ENCODE data around the gene SETBP1. TPM values are rescaled to one million over a fixed set of nuclear protein-coding genes. Genes with fewer than 3 reads are reported as not detected.

The SETBP1 gene
- total RNA-seq, 1 donor from 2014 or later: 72.8 TPM

- Mint-ChIP-seq H3K27me3 (no peaks in the 10 kb centered on the region), H3K9me3 (no peaks in the 10 kb centered on the region)
- CTCF ChIA-PET: no interaction called here
These were observed 31.3 kb downstream of the SETBP1 start for GRCh38 chr18:44712025-44712424.

GRCh38 chr18:44713435-44713834, 32.7 kb downstream of the SETBP1 start:
- TF ChIP-seq CTCF (IDR thresholded peaks at IDR 0.05): no peak
- peaks cover 59% of the 10 kb centered on the region for H3K36me3 Mint-ChIP-seq (ENCODE audit: low read depth)
- peaks cover 76% of the 10 kb centered on the region for H3K4me1 Mint-ChIP-seq
- H3K27me3 Mint-ChIP-seq: no peaks in the 10 kb centered on the region
- intact Hi-C loops (cut with micrococcal nuclease): no loop called here
- no peak for DNase-seq
- CTCF ChIA-PET: no interaction called here
- H3K9me3 Mint-ChIP-seq: no peaks in the 10 kb centered on the region
- no peak overlapping the region for H3K4me3 Mint-ChIP-seq
- peak overlapping the region; percentile 30 for H3K27ac Mint-ChIP-seq
- ATAC-seq (ENCODE audit: low read depth): no peak
- POLR2A ChIA-PET: interaction anchor here (0.9 to 2.4 kb wide), 2 partner anchors 13 to 190 kb away, joined by 4 to 7 read pairs; no protein-coding TSS in a partner anchor

More at GRCh38 chr18:44712025-44712424, 31.3 kb downstream of the SETBP1 start:
- no peak for DNase-seq
- intact Hi-C loops (cut with micrococcal nuclease): no loop called here
- ATAC-seq (ENCODE audit: low read depth): no peak
- H3K36me3 Mint-ChIP-seq (ENCODE audit: low read depth): peaks cover 67% of the 10 kb centered on the region
- peaks cover 74% of the 10 kb centered on the region for H3K4me1 Mint-ChIP-seq
- POLR2A ChIA-PET: interaction anchor here (0.7 to 2.4 kb wide), 4 partner anchors 11 to 31 kb away, joined by 3 to 7 read pairs (median 4); partner anchors contain the start of gene SETBP1
- no peak overlapping the region for H3K4me3 Mint-ChIP-seq
- peak overlapping the region; percentile 65 for H3K27ac Mint-ChIP-seq
- TF ChIP-seq CTCF (IDR thresholded peaks at IDR 0.05): no peak

GRCh38 chr18:44714376-44714775, 33.7 kb downstream of the SETBP1 start:
- ChIA-PET POLR2A (interaction anchor here (0.7 kb wide), 1 partner anchor 35 kb away, joined by 3 read pairs; no protein-coding TSS in a partner anchor), CTCF (interaction anchor here (0.8 kb wide), 1 partner anchor 9 kb away, joined by 3 read pairs; no protein-coding TSS in a partner anchor)
- no peak for DNase-seq
- TF ChIP-seq CTCF (IDR thresholded peaks at IDR 0.05): no peak
- intact Hi-C loops (cut with micrococcal nuclease): no loop called here
- H3K9me3 Mint-ChIP-seq: no peaks in the 10 kb centered on the region
- no peak for ATAC-seq (ENCODE audit: low read depth)
- H3K4me3 Mint-ChIP-seq: no peak overlapping the region
- H3K27me3 Mint-ChIP-seq: no peaks in the 10 kb centered on the region
- H3K4me1 Mint-ChIP-seq: peaks cover 76% of the 10 kb centered on the region
- peaks cover 59% of the 10 kb centered on the region for H3K36me3 Mint-ChIP-seq (ENCODE audit: low read depth)
- H3K27ac Mint-ChIP-seq: peak overlapping the region; percentile 3

- ChIA-PET POLR2A (no interaction called here), CTCF (interaction anchor here (0.8 kb wide), 1 partner anchor 8 kb away, joined by 3 read pairs; no protein-coding TSS in a partner anchor)
- peaks cover 65% of the 10 kb centered on the region for H3K36me3 Mint-ChIP-seq (ENCODE audit: low read depth)
- ATAC-seq (ENCODE audit: low read depth) (no peak), DNase-seq (no peak)
- no peak for TF ChIP-seq CTCF (IDR thresholded peaks at IDR 0.05)
- H3K9me3 Mint-ChIP-seq: no peaks in the 10 kb centered on the region
- no peaks in the 10 kb centered on the region for H3K27me3 Mint-ChIP-seq
- no peak overlapping the region for H3K27ac Mint-ChIP-seq
- peaks cover 76% of the 10 kb centered on the region for H3K4me1 Mint-ChIP-seq
- intact Hi-C loops (cut with micrococcal nuclease): no loop called here
- no peak overlapping the region for H3K4me3 Mint-ChIP-seq
These were observed 34.6 kb downstream of the SETBP1 start for GRCh38 chr18:44715245-44715644.

- POLR2A ChIA-PET: no interaction called here
- H3K27ac Mint-ChIP-seq: peak overlapping the region; percentile 46
- intact Hi-C loops (cut with micrococcal nuclease): no loop called here
- ATAC-seq (ENCODE audit: low read depth): no peak
- DNase-seq: no peak
- TF ChIP-seq CTCF (IDR thresholded peaks at IDR 0.05): no peak
- peaks cover 67% of the 10 kb centered on the region for H3K36me3 Mint-ChIP-seq (ENCODE audit: low read depth)
- H3K4me3 Mint-ChIP-seq: no peak overlapping the region
- H3K9me3 Mint-ChIP-seq: no peaks in the 10 kb centered on the region
- CTCF ChIA-PET: no interaction called here
- no peaks in the 10 kb centered on the region for H3K27me3 Mint-ChIP-seq
- peaks cover 77% of the 10 kb centered on the region for H3K4me1 Mint-ChIP-seq
These were observed 35.2 kb downstream of the SETBP1 start for GRCh38 chr18:44715842-44716241.
